GM10847 (cell line): Measurements from ENCODE around the gene SORCS2.

Experiments
- POLR2A ChIP-seq: IDR thresholded peaks from 2 replicates; pipeline ENCODE4 v1.6.1; 2011; ENCODE audit not compliant: insufficient read length; ENCODE audit errors: extremely low read depth

The SORCS2 gene

DNA sequence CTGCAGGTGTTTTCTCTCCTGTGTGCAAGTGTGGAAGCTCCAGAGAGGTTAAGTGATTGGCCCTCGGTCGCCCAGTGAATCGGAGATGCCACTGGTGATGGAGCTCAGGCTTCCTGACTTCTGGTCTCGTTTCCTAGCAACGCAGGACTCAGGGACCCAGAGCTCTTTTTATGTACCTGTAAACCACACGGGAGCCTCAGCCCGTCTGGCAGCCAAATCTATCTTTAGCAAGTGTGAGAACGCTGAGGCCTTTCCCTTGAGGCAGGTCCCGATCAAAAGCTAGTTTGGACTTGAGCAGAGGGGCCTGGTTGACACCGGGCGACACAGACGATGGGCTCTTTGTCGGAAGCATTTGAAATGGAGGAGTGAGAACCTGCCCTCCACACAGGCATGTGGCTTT, 116.8 kb downstream of the SORCS2 start:
- no peak for TF ChIP-seq POLR2A

DNA sequence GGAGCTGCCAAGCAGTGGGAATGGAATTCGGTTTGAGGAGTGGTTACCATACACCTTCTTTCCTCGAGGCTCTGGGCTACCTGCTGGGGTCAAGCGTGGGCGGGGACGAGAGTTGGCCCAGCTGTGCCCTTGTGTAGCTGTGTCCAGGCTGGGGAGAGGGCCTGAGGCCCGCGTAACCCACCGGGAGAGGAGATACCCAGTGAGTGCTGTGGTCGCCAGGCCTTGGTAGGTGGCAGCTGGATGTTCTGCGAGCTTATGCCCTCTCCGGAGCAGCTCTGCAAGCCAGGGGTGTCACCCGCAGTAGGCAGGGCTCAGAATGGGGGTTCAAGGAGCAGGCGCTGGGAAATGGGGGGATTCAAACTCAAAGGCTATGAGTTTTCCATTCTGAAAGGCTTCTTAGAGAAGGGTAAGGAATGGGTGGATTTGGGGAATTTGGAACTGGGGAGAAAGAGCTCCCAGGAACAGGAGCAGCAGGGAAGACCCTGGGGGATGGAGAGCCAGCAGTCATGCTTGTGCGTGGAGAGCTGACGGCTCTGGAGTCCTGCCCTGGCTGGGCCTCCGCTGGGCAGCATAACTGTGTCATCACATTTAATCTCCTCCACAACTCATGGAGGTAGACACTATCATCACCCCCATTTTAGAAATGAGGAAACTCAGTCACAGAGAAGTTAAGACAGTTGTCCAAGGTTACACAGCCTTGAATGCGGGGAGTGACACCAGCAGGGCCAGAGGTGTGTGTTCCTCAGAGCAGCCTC, 117.5 kb downstream of the SORCS2 start:
- TF ChIP-seq POLR2A, result no peak

DNA sequence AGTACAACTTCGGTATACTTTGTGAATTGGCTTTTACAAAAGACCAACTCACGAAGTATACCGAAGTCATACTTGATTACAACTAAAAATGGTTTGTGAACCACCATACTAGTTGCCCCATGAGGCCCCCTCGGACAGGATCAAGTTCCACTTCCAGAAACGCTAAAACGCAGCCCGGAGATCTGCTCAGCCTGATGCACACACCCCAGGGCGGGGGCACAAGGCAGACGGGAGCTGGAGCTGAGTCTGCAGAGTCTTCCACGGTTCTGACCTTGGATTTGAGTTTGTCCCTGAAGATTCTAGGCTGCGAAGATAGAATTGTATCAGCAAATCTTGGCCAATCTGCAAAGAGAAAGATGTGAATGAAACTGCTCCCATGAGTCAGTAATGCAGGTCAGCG, 118.1 kb downstream of the SORCS2 start:
- no peak for TF ChIP-seq POLR2A

DNA sequence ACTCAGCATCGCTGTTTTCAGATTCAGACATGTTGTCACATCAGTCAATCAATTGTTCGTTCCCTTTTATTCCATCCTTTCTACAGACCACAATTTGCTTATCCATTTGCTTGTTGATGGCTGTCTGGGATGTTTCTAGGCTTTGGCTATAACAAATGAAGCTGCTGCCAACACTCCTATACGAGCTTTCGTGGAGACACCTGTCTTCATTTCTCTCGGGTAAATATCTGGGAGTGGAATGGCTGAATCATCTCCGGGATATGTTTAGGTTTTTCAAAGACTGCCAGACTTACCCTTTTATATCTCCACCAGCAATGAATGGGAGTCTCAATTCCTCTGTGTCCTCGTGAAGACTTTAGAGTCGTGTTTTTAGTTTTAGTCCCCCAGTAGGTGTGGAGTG, 118.9 kb downstream of the SORCS2 start:
- no peak for TF ChIP-seq POLR2A

DNA sequence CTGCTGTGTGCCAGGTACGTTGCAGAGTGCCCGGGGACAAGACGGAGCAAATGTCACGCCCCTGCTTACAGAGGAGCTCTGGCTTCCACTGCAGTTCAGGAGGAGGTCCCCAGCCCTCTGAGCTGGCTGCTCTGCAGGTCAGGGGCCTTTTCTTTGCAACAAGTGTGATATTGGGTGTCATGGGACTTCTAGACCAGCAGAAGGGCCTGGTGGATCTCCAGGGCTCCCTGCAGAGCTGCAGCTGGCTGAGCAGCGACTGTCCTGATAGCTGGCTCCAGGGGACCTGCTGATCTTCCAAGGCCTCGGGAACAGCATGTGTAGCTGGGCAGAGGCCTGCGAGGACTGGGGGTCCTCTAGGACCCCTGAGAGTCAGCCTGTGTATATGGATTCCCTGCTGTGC, 120.4 kb downstream of the SORCS2 start:
- TF ChIP-seq POLR2A, result no peak

DNA sequence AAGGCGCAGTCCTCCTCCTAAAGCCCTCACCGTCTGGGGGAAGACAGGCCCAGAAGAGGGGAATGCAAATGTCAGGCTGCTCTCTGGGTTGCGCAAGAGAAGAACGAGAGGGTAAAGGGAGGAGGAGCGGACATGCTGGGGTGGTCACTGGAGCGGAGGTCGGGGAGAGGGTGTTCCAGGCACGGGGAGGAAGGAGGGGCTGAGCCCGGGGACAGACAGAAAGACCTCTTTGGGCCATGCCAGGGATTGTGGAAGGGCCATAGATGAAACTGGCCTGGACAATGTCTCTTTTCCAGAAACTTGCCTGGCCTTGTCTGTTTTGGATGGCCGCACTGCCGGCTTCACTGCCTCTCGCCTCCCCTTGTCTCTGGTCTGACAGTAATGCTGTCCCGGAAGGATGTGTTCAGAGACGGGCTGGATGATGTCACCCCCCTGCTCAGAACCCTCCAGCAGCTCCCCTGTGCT, 121.0 kb downstream of the SORCS2 start:
- no peak for TF ChIP-seq POLR2A

DNA sequence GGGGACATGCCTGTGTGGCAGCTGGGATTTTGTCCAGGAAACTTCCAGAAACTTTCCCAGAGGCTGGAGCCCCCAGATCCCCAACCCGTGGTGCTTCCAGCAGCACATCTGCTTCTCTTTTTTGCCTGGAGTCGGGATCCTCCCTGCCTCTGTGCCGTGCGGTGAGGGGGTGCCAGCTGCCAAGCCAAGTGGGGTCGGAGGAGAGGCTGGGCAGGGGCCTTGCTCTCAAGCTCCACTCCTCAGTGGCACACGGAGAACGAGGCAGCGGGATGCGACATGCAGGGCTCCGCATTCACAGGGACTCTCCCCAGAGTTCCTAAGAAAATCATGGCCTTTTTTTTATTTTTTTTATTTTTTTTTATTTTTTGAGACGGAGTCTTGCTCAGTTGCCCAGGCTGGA, 121.7 kb downstream of the SORCS2 start:
- TF ChIP-seq POLR2A, result no peak

DNA sequence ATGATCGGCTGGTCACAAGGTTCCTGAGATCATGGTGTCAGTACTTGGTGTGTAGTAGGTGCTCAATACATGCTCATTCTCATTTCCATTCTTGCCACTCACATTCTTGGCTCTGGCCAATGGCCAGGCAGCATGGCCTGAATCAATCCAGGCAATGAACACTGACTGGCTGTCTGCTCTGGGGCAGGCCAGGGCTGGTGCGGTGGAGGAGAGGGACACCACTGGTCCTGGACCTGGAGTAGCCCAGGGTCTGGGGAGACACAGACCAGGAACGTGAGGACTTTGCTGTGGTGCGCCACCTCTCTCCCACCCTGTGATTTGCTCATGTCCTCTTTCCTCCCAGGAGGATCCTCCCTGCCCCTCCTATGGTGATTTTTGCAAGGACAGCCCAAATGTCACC, 122.9 kb downstream of the SORCS2 start:
- TF ChIP-seq POLR2A, result no peak

DNA sequence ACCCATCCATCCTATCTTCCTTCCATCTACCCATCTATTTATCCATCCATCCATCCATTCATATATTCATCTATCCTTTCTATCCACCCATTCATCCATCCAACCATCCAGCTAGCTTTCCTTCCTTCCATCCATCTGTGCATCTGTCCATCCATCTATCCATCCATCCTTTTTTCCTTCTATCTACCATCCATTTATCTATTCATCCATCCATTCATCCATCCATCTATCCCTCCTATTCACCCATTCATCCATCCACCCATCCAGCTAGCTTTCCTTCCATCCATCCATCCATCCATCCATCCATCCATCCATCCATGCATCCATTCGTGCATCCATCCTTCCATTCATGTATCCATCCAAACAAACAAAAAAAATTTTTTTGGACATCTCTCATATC, 123.6 kb downstream of the SORCS2 start:
- TF ChIP-seq POLR2A, result no peak

DNA sequence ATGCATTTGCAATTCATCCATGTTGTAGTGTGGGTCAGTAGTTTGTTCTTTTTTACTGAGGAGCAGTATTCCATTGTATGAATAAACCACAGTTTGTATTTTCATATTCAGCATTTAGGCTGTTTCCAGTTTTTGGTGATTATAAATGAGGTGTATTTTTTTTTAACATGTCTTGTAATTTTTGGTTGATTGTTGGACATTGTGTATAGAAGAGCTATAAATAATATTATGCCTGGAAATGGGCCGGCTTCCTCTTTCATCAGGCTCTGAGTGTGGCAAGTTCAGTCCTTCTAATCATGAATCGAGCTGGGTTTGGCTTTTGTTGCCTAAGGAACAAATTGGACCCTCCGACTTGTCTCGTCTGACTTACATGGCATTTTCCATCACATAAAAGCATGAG, 126.7 kb downstream of the SORCS2 start:
- no peak for TF ChIP-seq POLR2A

DNA sequence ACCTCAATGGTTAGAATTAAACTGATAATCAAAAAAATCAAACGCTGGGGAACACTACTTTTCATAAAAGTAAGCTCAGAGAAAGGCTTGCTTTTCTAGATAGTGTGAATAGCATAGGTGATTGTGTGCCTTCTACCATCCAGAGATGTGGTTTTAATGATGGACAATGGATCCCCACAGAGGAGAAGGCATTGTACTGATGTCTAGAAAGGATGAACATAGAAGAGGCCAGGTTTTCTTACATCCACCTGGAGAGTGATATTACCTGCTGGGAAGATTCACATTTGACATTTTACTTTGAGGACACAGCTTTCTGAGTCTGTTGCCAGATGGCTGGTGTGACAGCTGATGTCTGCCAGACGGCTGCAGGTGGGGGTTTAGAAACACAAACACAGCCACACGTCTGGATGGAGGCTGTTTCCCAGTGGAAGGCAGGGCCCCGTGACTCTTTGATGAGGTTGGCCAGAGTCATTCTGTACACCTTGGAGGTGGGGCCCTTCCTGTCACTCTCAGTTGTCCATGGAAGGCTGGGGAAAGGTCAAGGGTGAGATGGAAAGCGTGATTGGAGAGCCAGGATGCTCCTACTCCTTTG, 128.0 kb downstream of the SORCS2 start:
- TF ChIP-seq POLR2A, result no peak

DNA sequence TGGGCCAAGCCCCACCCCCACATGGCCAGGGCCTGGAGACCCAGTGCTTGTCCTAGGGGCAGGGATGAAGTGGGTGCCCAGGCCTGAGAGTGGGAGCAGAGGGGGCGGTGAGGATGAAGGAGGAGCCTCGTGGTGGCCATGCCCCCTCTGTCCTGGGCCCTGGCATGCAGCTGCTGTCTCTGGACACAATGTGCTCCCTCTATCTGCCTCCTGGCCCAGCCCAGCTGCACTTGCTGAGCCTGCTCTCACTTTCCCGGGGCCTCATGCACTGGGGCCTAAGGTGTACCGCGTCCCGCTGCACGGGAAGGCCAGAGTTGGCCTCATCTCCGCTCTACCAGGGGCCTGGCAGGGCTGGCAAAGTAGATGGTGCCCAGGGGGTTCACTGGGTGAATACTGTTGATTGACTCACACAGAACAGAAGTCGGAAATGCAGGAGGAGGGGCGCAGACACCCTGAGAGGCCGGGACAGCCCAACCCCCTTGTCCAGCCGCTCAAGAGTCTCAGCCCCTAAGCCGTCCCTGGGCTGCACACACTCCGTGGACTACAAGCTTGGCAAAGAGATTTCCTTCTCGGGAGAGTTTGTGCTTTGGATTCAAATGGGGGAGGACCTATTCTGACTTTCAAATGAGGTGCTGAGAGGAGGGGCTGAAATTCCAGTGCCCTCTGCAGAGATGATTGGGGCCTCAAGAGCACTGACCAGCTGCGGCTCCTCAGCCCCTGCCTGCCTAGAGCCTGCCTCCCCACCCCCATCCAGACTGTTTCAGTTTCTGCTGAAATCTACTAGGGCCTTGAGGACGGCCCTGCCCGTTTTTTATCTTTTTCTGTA, 130.0 kb downstream of the SORCS2 start:
- no peak for TF ChIP-seq POLR2A

DNA sequence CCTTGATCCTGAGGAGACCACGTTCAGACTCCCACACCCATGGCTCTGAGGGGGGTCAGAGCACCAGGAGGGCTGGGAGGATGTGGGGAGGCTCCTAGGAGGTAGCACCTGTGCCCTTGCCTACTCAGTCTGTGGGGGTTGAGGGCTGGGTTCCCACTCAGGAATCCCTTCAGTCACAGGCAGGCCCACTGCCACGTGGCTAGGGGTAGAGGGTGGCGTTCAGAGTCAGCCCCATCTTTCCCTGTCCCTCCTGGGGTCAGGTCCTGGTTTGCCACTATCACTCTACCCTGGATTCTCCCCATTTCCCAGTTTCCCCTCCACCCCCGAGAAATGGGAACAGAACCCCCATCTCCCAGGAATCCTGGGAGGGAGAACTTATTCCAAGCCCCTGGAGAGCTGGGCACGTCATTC, 131.1 kb downstream of the SORCS2 start:
- TF ChIP-seq POLR2A, result no peak

DNA sequence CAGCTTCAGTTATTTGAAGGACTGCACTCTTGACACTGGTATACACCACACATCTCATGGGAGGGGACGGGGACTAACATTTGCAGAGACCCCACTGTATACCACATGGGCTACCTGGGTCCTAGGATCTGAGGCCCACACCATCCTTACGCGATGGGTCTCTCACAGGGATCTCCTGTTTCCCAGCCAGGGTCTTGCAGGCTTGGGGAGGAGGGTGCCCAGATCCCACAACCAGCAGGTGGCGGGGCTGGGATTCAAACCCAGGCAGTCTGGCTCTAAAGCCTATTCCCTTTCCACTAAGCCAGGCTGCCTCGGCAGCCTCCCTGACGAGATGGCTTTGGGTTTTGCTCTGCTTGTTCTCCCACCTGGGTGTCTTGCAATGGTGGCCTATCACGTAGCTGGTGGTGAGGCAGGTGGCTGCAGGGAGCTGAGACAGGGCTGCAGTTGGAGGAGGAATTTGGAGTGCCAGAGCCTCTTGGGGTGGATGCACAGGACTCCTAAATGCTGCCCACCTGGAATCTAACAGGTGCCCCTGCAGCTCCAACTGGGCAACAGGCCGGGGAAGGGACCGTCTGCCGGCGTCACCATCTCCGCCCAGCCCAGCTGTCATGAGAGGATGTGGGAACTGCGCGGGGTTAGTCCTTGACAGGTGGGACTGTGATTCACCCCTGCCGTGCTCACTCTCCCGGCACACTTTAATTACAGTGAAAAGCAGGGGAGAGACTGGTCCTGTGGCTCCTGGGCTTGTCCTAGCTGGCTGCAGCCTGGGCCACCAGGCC, 131.7 kb downstream of the SORCS2 start:
- TF ChIP-seq POLR2A, result no peak

DNA sequence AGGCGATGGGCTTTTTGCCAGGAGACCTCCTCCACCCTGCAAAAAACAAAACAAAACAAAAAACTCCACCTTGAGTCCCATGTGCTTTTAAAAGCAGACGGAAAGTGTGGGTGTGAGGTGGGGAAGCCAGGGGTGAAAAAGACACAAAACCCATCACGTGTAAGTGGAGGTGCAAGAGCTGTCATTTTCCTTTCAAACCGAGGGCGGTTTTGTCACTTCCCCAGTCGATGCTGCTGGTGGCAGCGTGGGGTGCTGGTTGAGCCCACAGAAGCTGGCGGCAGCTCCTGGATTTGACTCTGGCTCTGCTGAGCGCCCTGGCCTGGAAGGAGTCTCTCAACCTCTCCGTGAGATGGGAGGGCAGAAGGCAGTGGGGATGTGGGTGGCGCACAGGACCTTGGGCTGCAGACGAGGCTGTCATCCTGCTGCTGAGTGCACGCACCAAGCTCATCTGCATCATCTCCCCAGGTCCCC, 132.3 kb downstream of the SORCS2 start:
- no peak for TF ChIP-seq POLR2A
